ENCODE measurements around the gene MAPT.

- TF ChIP-seq CTCF (conservative IDR thresholded peaks at IDR 0.05; ENCODE audit: low read depth, low read length) = no peak
- no peak for TF ChIP-seq EZH2 (IDR thresholded peaks at IDR 0.05; ENCODE audit: borderline replicate concordance, low read depth, low read length, poor library complexity, severe bottlenecking)
Observed at GRCh38 chr17:46024590-46024989, 130.2 kb downstream of the MAPT start.

All from A673 (cell line).